ENCODE results near the gene ROBO2.

ROBO2 gene

GRCh38 chr3:77319711-77320110, 279.8 kb downstream of the ROBO2 start:
- peak; percentile 31 for TF ChIP-seq CTCF (IDR thresholded peaks at IDR 0.05; ENCODE audit: control insufficient read depth, insufficient read depth, low read depth, low read length, missing control alignments)
- DNase-seq (ENCODE audit: low read depth), result no peak
- H3K4me3 ChIP-seq (ENCODE audit: control insufficient read depth, low read depth, low read length), result no peak overlapping the region

- TF ChIP-seq CTCF (IDR thresholded peaks at IDR 0.05; ENCODE audit: control insufficient read depth, insufficient read depth, low read depth, low read length, missing control alignments), result peak; percentile 37
- no peak overlapping the region for H3K4me3 ChIP-seq (ENCODE audit: control insufficient read depth, low read depth, low read length)
- DNase-seq (ENCODE audit: low read depth), result no peak
Observed at GRCh38 chr3:77320514-77320913, 280.6 kb downstream of the ROBO2 start.

- TF ChIP-seq CTCF (IDR thresholded peaks at IDR 0.05; ENCODE audit: control insufficient read depth, insufficient read depth, low read depth, low read length, missing control alignments), result no peak
- no peak overlapping the region for H3K4me3 ChIP-seq (ENCODE audit: control insufficient read depth, low read depth, low read length)
- DNase-seq (ENCODE audit: low read depth), result no peak
Observed at GRCh38 chr3:77321646-77322045, 281.7 kb downstream of the ROBO2 start.

- TF ChIP-seq CTCF (IDR thresholded peaks at IDR 0.05; ENCODE audit: control insufficient read depth, insufficient read depth, low read depth, low read length, missing control alignments), result no peak
- no peak for DNase-seq (ENCODE audit: low read depth)
- H3K4me3 ChIP-seq (ENCODE audit: control insufficient read depth, low read depth, low read length), result no peak overlapping the region
Observed at GRCh38 chr3:77323626-77324025, 283.7 kb downstream of the ROBO2 start.

- no peak for DNase-seq (ENCODE audit: low read depth)
- no peak overlapping the region for H3K4me3 ChIP-seq (ENCODE audit: control insufficient read depth, low read depth, low read length)
- no peak for TF ChIP-seq CTCF (IDR thresholded peaks at IDR 0.05; ENCODE audit: control insufficient read depth, insufficient read depth, low read depth, low read length, missing control alignments)
Observed at GRCh38 chr3:77324105-77324504, 284.2 kb downstream of the ROBO2 start.

GRCh38 chr3:77325280-77325679, 285.4 kb downstream of the ROBO2 start:
- no peak for DNase-seq (ENCODE audit: low read depth)
- no peak for TF ChIP-seq CTCF (IDR thresholded peaks at IDR 0.05; ENCODE audit: control insufficient read depth, insufficient read depth, low read depth, low read length, missing control alignments)
- H3K4me3 ChIP-seq (ENCODE audit: control insufficient read depth, low read depth, low read length), result no peak overlapping the region

GRCh38 chr3:77325702-77326101, 285.8 kb downstream of the ROBO2 start:
- no peak for DNase-seq (ENCODE audit: low read depth)
- TF ChIP-seq CTCF (IDR thresholded peaks at IDR 0.05; ENCODE audit: control insufficient read depth, insufficient read depth, low read depth, low read length, missing control alignments), result no peak
- no peak overlapping the region for H3K4me3 ChIP-seq (ENCODE audit: control insufficient read depth, low read depth, low read length)
